ENCODE data around the gene SRD5A1.

SRD5A1 gene

DNA sequence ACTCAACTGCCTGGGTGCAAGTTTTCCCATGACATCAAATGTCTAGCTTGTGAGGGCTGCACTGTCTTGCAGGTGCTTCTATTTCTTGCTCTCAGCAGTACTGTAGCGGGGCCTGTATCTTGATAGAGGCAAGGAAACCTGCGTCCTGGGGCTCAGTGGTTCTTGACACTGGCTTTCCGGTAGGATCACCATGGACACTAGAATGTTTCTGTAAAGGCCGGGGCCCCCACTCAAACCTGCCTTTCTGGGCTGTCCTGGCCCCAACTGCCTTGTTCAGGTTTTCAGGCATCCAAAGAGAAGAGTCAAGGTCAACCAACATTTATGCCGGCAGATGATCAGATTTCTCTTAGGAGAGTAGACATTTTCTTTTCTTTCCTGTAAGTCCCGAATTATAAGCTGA is 53.3 kb downstream of the SRD5A1 start:
- no peak for DNase-seq (ENCODE audit: low read depth in 2 of 2)

DNA sequence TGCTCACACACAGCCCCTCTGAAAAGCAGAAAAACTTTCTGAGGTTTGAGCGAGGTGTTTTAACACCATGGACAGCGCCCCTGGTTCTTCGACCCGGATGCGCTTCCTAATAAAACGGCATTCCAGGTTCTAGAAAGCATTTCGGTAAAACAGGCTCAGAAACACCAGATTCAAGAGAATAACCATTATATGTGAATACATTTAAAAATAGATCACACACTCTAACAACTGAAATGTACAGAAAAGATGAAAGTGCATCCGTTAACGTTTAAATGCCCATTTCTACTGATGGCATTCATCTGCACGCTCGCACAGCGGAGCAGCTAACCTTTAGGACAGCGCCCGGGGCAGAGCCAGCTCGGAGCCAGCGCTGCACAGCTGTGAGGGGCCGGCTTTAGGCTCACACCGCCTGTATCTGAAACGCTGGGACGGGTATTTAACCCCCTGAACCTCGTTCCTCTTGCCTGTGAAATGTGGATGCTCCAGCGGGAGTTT is 53.7 kb downstream of the SRD5A1 start:
- no peak for DNase-seq (ENCODE audit: low read depth in 2 of 2)

DNA sequence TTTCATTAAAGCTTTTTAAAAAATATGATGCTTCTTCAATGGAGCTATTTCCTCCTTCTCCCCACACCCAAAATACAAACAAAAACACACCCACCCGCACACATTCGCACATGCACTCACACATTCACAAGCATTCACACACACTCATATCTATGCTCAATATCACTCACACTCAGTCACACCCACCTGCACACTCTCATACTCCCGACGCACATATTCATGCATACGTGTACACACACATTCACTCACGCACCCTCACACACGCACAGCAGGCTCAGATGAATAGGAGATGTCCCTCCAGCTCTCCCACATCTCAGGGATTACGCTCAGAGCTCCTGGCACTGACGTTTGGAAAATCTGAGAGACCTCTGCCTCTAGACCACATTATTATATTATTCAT is 54.3 kb downstream of the SRD5A1 start:
- no peak for DNase-seq (ENCODE audit: low read depth in 2 of 2)

DNA sequence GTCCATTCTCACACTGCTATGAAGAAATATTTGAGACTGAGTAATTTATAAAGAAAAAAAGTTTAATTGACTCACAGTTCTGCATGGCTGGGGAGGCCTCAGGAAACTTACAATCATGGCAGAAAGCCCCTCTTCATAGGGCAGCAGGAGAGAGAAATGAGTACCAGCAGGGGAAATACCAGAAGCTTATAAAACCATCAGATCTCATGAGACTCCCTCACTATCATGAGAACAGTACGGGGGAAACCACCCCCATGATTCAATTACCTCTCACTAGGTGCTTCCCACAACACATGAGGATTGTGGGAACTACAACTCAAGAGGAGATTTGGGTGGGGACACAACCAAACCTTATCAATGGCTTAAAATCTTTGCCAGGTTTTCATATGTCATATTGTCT is 59.7 kb downstream of the SRD5A1 start:
- DNase-seq (ENCODE audit: low read depth in 2 of 2): no peak

DNA sequence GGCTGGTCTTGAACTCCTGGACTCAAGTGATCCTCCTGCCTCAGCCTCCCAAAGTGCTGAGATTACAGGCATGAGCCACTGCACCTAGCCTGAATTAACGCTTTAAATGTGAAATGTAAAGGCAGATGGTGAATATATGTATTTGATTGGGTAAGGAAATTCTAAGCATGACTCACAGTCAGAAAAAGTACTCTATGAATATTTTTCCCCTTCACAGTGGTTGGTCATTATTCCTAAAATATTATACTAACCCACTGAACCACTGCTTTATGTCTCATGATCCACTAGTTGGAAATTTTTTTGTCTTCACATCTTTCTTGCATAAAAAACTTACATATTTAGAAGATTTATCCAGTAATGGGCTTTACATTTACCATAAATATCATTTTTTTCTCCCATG is 65.5 kb downstream of the SRD5A1 start:
- no peak for DNase-seq (ENCODE audit: low read depth in 2 of 2)

DNA sequence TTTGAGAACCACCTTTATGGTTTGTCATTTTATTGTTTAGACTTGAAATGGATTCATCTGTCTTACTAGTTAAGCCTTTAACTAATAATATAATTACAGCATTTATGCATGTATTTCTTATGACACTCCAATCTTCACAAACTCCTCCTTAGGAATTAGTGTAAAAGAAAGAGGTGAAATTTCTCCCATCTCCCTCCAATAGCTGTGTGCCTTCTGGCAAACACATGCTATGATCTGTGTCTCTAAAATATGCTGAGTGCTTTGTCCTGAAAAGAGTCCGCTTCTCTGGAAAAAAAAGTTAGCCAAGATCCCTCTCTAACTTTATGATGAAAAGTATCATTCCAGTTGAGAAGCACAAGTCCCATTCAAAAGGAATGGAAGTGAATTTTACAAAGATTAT is 66.1 kb downstream of the SRD5A1 start:
- no peak for DNase-seq (ENCODE audit: low read depth in 2 of 2)

DNA sequence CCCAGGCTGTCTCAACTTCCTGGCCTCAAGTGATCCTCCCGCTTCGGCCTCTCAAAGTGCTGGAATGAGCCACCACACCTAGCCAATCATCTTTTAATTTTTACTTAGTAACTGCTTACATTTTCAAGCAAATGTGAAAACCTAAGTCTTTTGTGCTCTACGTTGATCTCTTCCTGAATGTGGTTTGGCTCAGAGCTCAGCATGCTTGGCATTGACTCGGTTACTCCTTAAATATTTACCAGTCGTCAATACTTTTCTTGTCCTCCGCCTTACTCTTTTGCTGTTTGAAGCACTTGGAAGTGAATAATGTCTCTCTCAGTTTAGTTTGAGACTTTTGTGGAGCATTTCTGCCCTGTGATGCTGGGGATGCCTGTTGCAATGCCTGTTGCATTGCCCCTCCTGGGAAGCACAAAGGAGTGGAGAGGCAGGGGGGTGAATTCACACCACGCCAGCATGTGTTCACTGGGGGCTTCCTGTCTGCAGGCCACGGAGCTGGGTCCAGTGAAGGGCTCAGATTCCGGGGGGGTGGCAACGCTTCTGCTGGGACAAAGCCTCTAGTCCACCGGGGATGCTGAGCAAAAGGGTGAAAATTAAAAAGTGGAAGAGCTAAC is 66.9 kb downstream of the SRD5A1 start:
- no peak for DNase-seq (ENCODE audit: low read depth in 2 of 2)

DNA sequence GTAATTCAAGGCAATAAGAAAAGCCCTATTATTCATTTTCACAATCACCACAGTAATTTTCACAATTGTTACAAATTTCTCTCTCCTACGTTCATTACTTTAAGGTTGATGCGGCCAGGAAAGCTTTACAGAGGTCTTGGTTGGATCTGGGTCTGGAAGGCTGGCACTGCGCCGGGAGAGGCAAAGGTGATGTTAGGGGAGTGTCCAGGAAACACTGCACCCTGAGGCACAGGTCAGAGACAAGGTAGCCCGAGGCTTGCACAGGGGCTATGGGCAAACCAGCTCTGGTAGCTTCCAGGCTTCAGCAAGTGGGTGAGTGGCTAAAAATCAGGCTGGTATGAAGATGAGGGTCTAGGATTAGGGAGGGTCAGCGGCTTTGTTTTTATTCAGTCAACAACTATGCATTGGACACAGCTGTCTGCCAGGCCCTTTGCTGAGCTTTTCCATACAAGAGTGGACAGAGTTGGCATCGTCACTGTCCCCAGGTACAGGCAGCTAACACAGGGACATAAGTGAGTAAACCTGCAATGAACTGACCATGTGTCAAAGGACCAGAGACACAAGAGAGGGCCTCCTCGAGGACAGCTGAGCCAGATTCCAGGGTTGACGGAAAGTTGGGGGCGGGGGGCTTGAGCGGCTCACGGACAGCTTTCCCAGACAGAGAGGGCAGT is 67.6 kb downstream of the SRD5A1 start:
- DNase-seq (ENCODE audit: low read depth in 2 of 2): no peak

DNA sequence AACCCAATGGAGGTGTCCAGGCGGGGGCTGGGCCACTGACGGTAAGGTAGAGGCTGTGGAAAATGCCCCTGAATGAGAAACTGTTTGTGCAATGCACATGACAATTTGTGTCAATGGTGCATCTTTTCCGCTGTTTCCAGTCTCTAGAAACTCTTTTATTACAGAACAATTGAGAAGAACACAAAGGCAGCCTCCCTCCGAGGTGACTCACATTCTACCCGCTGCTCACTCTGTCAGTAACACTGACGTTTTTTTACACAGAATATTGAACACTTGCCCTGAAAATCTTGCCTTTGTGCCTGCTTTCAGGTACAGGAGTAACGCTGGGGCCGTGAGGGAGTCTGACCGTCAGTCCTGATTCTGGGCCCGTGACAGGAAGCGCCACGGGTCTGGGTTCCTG is 68.3 kb downstream of the SRD5A1 start:
- no peak for DNase-seq (ENCODE audit: low read depth in 2 of 2)

DNA sequence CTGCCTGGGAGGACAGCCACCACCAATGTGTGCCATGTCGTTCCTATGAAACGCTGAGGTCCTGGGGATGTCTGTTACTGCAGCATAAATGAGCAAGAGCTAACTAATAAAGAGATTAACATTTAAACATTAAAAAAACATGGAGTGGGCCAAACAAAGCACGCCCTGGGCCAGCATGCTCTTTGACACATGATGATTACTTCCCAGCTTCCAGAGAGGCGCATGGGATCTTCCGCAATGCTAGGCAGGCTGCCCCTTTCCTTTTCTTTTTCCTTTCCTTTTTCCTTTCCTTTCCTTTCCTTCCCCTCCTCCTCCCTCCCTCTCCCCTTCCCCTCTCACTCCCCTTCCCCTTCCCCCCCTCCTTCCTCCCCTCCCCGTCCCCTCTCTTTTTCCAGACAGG is 69.4 kb downstream of the SRD5A1 start:
- no peak for DNase-seq (ENCODE audit: low read depth in 2 of 2)

DNA sequence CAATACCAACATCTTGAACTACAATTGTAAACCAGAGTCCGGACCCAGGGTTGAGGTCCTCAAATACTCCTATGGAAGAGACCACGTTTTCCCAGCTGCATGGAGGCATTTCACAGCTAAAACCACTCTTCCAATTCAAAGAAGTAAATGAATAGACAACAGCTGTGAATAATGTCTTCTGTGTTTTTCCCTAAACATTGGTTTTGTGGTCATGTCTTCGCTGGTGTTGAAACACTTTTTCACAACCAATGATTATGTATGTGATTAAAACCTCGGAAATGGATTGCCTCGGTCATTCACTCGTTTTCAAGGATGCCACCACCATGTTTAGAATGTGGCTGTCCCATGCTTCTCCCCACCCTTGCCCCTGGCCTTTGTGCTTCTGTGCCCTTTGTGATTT is 70.6 kb downstream of the SRD5A1 start:
- no peak for DNase-seq (ENCODE audit: low read depth in 2 of 2)

DNA sequence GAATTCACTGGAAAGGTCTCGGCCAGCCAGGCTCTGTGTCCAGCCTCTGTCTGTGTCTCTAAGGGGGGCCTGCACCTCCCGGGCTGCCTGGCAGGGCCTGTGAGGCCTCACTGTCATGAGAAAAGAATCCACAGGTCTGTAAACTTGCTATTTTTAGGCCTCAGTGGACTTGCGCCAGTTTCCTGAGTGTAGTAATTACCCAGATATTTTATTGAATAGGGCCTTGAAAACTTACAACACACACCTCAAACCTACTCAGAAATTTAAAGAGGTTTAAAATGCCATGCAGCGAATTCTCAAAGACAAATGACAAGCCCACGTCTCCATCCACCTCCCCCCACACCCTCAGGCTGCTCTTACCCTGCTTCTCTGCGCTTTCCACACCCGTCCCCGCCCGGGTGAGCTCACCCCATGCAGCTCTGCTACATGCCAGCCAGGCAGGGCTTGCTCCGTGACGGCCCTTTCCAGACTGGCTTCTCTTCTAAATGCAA is 71.2 kb downstream of the SRD5A1 start:
- DNase-seq (ENCODE audit: low read depth in 2 of 2): no peak

DNA sequence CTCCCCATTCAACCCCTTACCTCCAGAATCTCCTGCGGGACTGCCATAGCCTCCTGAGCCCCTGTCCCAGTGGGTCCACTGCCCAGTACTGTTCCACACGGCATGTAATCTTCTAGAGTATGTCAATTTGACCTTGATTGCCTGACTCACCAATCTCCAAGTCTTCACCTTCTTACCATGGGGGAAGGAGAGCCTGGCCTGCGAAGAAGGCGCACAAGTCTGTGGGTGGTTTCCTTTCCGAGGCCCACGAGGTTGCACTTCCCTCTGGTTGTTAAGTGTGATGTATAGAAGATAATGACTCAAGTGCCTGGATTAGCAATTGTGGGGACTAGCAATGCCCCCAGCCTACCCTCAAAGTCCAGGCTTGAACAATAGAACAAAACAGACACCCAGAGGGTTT is 71.8 kb downstream of the SRD5A1 start:
- DNase-seq (ENCODE audit: low read depth in 2 of 2): no peak

DNA sequence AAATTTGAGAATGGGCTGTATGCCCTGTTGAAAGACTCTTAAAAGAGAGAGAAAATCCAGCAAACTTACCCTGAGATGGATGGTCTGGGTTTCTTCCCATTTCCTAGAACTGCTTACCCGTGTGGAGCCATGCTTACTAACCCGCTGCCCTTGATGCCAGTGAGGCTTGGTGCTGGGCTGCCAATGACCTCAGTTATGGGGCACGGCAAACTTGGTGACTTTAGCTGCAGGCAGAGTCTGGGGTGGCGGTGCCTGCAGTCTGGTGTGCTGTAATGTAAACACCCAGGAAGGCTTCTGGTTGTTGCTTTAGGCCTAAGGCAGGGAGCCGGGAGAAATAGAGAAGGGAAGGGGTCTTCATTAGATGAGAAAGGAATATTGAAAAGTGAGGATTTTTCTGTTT is 72.7 kb downstream of the SRD5A1 start:
- no peak for DNase-seq (ENCODE audit: low read depth in 2 of 2)

DNA sequence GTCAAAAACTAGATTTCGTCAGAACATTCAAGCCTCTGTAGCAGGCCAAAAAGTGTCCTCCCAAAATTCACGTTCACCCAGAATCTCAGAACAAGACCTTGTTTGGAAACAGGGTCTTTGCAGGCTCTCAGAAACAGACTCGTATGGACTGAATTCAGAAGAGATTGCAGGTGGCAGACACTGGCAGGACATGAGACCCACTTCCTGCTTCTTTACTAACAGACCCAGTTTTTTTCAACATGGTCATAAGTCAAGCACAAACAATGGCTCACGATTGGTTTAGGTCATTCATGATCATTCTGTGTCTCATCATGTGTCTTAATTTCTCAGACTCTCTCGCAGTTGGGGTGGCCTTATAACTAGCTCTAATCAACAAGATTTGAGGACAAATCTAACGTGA is 74.6 kb downstream of the SRD5A1 start:
- DNase-seq (ENCODE audit: low read depth in 2 of 2): no peak

DNA sequence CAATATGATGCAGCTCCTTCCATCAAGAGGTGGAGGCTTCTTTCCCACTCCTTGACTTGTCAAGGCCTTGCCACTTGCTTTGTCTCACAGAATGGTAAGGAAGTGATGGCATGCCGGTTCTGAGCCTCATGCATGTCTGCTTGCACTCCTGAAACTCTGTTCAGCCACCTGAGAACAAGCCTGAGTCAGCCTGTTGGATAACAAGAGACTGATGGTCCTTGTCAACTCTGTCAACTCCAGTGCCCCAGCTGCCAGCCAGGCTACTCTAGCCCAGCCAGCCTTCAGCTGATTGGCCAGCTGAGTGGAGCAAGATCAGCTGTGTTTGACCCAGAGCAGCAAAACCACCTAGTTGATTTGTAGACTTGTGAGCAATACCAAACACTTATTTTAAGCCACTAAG is 75.6 kb downstream of the SRD5A1 start:
- no peak for DNase-seq (ENCODE audit: low read depth in 2 of 2)

DNA sequence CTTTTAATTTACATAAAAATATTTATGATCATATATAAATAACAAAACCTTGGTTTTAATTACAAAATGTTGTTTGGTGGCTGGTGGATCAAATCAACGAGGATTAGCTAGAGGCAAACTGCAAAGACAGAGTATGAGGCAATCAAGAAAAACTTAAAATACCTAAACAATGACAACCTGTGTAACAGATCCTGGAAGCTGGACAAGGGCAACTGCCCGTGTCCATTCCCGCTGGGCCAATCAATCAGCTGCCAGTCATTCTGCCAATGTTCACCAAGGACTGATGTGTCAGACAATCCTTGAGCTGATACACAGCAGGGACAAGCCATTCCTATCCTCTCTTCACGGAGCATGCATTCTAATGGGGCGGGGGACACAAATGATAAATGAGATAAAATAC is 76.8 kb downstream of the SRD5A1 start:
- no peak for DNase-seq (ENCODE audit: low read depth in 2 of 2)

DNA sequence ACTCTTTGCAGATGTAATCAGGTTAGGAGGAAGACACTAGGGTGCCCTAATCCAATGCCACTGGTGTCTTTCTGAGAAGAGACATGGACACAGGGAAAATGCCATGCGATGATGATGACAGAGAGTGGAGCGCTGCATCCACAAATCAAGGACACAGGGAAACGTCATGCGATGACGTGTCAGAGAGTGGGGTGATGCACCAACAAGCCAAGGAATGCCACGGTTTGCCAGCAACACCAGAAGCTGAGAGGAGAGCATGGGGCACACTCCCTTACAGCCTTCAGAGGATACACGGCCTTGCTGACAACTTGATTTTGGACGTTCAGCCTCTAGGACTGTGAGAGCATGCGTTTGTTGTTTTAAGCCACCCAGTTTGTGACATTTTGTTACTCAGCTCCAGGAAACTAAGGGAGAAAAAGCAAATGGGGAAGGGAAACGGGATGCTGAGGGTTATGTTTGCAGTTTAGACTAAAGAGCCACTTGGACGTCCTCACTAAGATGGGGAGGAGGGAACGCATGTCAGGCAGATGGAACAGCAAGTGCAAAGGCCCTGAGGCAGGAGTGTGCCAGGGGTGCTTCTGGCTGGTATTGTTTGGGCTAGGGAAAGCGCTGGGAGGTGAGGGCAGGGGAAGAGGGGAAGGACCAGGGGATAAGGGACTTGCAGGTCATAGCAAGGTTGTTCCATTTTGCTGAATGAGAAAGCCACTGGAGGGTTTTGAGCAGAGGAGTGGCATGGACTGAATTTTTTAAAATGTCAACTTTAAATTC is 77.5 kb downstream of the SRD5A1 start:
- no peak for DNase-seq (ENCODE audit: low read depth in 2 of 2)

DNA sequence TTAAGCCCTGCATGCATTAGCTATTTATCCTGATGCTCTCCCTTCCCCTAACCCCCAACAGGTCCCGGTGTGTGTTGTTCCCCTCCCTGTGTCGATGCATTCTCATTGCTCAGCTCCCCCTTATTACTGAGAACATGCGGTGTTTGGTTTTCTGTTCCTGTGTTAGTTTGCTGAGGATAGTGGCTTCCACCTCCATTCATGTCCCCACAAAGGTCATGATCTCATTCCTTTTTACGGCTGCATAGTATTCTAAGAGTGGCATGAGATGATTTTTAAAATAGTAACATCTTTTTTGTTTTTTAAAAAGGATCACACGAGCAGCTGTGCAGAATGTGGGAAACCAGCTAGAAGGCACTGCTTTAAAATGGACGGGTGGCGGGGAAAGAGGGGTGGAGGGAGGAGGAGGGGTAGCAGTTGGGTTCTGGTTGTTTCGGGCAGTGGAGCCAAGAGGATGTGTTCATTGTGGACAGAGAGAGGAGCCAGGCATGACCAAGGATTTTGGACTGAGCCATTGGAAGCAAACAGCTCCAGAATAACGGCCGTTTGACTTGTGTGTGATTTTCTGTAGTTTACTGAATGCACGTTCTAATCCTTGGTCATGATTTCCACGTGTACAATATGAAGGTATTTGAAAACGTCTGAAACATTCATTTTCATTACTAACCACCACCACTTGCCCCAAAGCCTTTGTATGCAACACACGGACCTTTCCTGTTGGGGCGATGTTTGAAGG is 78.3 kb downstream of the SRD5A1 start:
- no peak for DNase-seq (ENCODE audit: low read depth in 2 of 2)

DNA sequence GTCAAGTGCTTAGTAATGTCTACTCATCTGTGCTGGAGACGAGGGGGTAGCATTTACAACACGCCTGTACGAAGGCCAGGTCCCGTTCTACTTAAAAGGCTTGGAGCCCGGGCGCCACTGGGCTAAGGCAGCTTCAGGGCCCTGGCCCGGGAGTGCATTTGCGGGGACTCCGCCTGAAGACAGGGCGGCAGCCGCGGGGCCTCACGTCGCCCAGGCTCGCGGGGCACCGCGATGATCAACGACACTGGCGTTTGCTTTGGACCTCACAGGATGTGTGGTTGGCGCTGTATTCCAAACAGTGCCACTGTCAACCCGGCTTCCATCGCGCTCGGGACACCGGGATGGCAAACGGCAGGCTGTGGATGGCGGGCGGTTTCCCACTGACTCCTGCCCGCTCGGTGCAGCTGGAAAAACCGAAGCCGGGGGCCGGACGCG is 78.9 kb downstream of the SRD5A1 start:
- peak in 1 of 2 experiments; percentile 25 for DNase-seq (ENCODE audit: low read depth in 2 of 2)

DNA sequence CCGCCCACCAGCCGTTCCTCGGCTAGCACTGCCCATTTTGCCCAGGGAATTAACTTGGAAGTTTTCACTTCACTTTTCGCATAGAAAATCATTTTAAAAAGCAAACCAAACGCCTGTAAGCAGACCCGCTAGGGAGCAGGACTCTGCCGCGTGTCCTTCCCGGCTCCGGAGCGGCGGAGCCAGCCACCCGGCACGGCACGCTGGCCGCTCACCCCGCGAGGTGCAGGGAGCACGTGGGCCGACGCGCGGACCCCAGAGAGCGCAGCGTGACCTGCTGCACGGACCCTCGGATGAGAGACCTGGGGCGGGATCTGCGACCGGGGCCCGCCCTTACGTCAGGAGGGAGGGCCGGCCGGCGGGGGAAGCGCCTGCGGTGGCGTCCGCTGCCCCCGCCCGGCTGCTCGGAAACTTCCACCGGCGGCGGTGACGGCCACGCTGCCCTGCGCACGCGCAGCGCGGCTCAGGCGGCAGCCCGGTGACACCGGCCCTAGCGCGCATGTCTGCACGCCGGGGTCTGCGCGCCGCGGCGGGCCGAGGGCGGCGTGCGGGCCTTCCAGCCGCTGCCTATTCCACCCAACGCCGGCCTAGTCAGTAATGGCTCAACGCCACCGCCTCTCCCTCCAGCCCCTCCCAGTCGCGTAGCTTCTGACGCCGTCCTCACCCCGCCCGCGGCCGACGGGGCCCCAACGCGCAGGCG is 79.5 kb downstream of the SRD5A1 start:
- DNase-seq (ENCODE audit: low read depth in 2 of 2): peak; percentile 91 to 96

Data from stimulated activated CD4-positive, alpha-beta T cell treated with anti-CD3 and anti-CD28 coated beads, Interleukin-12 subunit alpha, Interleukin-12 subunit beta, amount 100 ng/mL, for 24 hours (primary cell).